H1 (cell line): ENCODE measurements around the gene KRTAP4-5. TPM values are rescaled to one million over a fixed set of nuclear protein-coding genes. Genes with fewer than 3 reads are reported as not detected.

Experiments used
- CTCF ChIA-PET: fragments of 300-600 bp; sonication (Branson Sonifier 250); formaldehyde crosslinking; loops from one replicate; lab custom pipeline; 2021; ENCODE audit not compliant: partially characterized antibody; lab: Charles Lee
- POLR2A ChIA-PET: fragments of 300-600 bp; sonication (Branson Sonifier 250); formaldehyde crosslinking; loops from one replicate; lab custom pipeline; 2021; ENCODE audit warnings: inconsistent platforms; ENCODE audit not compliant: partially characterized antibody; lab: Charles Lee
- DNase-seq, 2 experiments: peaks; one replicate each; pipeline versions ENCODE4 v3.0.0 to v3.0.0-alpha.2; 2010 to 2022; ENCODE audit warnings: low spot score in 2 of 2, low read depth in 1 of 2, mixed read lengths in 1 of 2
- FAIRE-seq: peaks from 2 replicates; lab custom pipeline; 2011; peaks lifted over from hg19 to GRCh38; lab: Jason Lieb, UNC
- H2AFZ ChIP-seq: 2 replicates; pipeline ENCODE4 v1.8.1; 2012; ENCODE audit warnings: low read length, inconsistent platforms
- H2AK5ac ChIP-seq: 2 replicates; pipeline ENCODE4 v1.6.1; 2013; ENCODE audit warnings: low read depth, low read length
- H2BK120ac ChIP-seq: replicated peaks from 2 replicates; pipeline ENCODE3; 2013; ENCODE audit warnings: low read depth, low read length, inconsistent platforms
- H2BK12ac ChIP-seq: 2 replicates; pipeline ENCODE4 v1.6.1; 2013; ENCODE audit warnings: low read depth, low read length
- H2BK15ac ChIP-seq: 2 replicates; pipeline ENCODE4 v1.6.1; 2013; ENCODE audit warnings: low read length
- H2BK20ac ChIP-seq: 2 replicates; pipeline ENCODE4 v1.6.1; 2013; ENCODE audit warnings: low read length
- H2BK5ac ChIP-seq: 2 replicates; pipeline ENCODE4 v1.6.1; 2013; ENCODE audit warnings: low read depth, low read length
- H3K14ac ChIP-seq: 2 replicates; pipeline ENCODE4 v1.6.1; 2013; ENCODE audit warnings: inconsistent platforms; ENCODE audit not compliant: insufficient read length
- H3K18ac ChIP-seq: 2 replicates; pipeline ENCODE4 v1.6.1; 2013; ENCODE audit warnings: low read length; ENCODE audit errors: extremely low read depth
- H3K23ac ChIP-seq: 2 replicates; pipeline ENCODE4 v1.6.1; 2013; ENCODE audit warnings: inconsistent platforms; ENCODE audit not compliant: insufficient read length
- H3K23me2 ChIP-seq: 2 replicates; pipeline ENCODE4 v1.6.1; 2013; ENCODE audit warnings: low read depth, low read length
- H3K27ac ChIP-seq: 2 replicates; pipeline ENCODE4 v1.6.1; 2011; ENCODE audit warnings: low read depth, low read length, inconsistent platforms
- H3K27me3 ChIP-seq, 4 experiments: replicated peaks in 1 of 4; 1 replicate in 1 of 4; 2 replicates in 3 of 4; pipeline versions ENCODE4 v1.6.1 to v1.8.1; 2011 to 2013; ENCODE audit warnings: low read length in 3 of 4, mild to moderate bottlenecking in 3 of 4, inconsistent platforms in 2 of 4, mixed read lengths in 2 of 4, moderate library complexity in 1 of 4; ENCODE audit not compliant: control insufficient read depth in 3 of 4, insufficient read depth in 3 of 4; ENCODE audit errors: extremely low read depth in 1 of 4
- H3K36me3 ChIP-seq, 4 experiments: 2 replicates each; pipeline versions ENCODE4 v1.6.1 to v1.8.1; 2011 to 2013; ENCODE audit warnings: mild to moderate bottlenecking in 4 of 4, low read length in 3 of 4, moderate library complexity in 2 of 4, control low read depth in 1 of 4, inconsistent platforms in 1 of 4; ENCODE audit not compliant: insufficient read depth in 4 of 4, control insufficient read depth in 2 of 4
- H3K4ac ChIP-seq: replicated peaks from 2 replicates; pipeline ENCODE3; 2013; ENCODE audit warnings: low read length, low read depth, mixed read lengths, inconsistent platforms; ENCODE audit not compliant: insufficient read length
- H3K4me1 ChIP-seq, 4 experiments: replicated peaks in 1 of 4; 1 replicate in 1 of 4; 2 replicates in 3 of 4; pipeline versions ENCODE4 v1.6.1 to v1.8.1; 2011 to 2013; ENCODE audit warnings: low read length in 3 of 4, inconsistent platforms in 2 of 4, mixed read lengths in 1 of 4; ENCODE audit not compliant: insufficient read depth in 4 of 4, control insufficient read depth in 3 of 4
- H3K4me2 ChIP-seq, 2 experiments: 2 replicates each; pipeline versions ENCODE4 v1.6.1 to v1.8.1; 2011 to 2013; ENCODE audit warnings: low read depth in 2 of 2, low read length in 2 of 2, control low read depth in 1 of 2, inconsistent platforms in 1 of 2, mild to moderate bottlenecking in 1 of 2; ENCODE audit not compliant: insufficient read depth in 1 of 2
- H3K4me3 ChIP-seq, 4 experiments: fragments of 200-600, 300-600 bp in 1 of 4; sonication (generic), shearing (Covaris generic), sonication (Bioruptor Twin) in 1 of 4; 2 replicates each; pipeline versions ENCODE4 v1.5.1 to v1.8.1; 2011 to 2016; ENCODE audit warnings: low read length in 4 of 4, low read depth in 3 of 4, control low read depth in 2 of 4, inconsistent platforms in 2 of 4, mild to moderate bottlenecking in 2 of 4, mixed read lengths in 1 of 4, moderate library complexity in 1 of 4; ENCODE audit not compliant: insufficient read depth in 2 of 4; ENCODE audit errors: extremely low read depth in 1 of 4
- H3K56ac ChIP-seq: replicated peaks from 2 replicates; pipeline ENCODE3; 2013; ENCODE audit warnings: low read depth, mild to moderate bottlenecking, mixed read lengths, low read length, inconsistent platforms; ENCODE audit not compliant: insufficient read length
- H3K79me1 ChIP-seq: 2 replicates; pipeline ENCODE4 v1.6.1; 2013; ENCODE audit warnings: low read depth, low read length, control low read depth
- H3K79me2 ChIP-seq, 2 experiments: 2 replicates each; pipeline versions ENCODE4 v1.6.1 to v1.8.1; 2012 to 2013; ENCODE audit warnings: low read length in 2 of 2, mild to moderate bottlenecking in 2 of 2, inconsistent platforms in 1 of 2; ENCODE audit not compliant: insufficient read depth in 2 of 2, control insufficient read depth in 1 of 2
- H3K9ac ChIP-seq, 4 experiments: replicated peaks in 1 of 4; 1 replicate in 1 of 4; 2 replicates in 3 of 4; pipeline versions ENCODE4 v1.6.1 to v1.8.1; 2011 to 2013; ENCODE audit warnings: low read depth in 3 of 4, low read length in 3 of 4, control low read depth in 2 of 4, mild to moderate bottlenecking in 2 of 4, moderate library complexity in 2 of 4, inconsistent platforms in 1 of 4; ENCODE audit errors: extremely low read depth in 1 of 4
- H3K9me3 ChIP-seq, 2 experiments: 2 replicates each; pipeline versions ENCODE4 v1.6.1 to v1.8.1; 2012 to 2013; ENCODE audit warnings: mild to moderate bottlenecking in 2 of 2, moderate library complexity in 2 of 2, control low read depth in 1 of 2, inconsistent platforms in 1 of 2, low read depth in 1 of 2, low read length in 1 of 2, mixed read lengths in 1 of 2; ENCODE audit not compliant: insufficient read depth in 2 of 2
- H4K20me1 ChIP-seq, 2 experiments: replicated peaks in 1 of 2; 2 replicates each; pipeline versions ENCODE3 to v1.8.1; 2011 to 2013; ENCODE audit warnings: inconsistent platforms in 2 of 2, low read length in 2 of 2, mild to moderate bottlenecking in 1 of 2; ENCODE audit not compliant: insufficient read depth in 2 of 2, control insufficient read depth in 1 of 2
- H4K5ac ChIP-seq: 2 replicates; pipeline ENCODE4 v1.6.1; 2013; ENCODE audit warnings: low read length, low read depth, mixed read lengths, inconsistent platforms; ENCODE audit not compliant: insufficient read length
- H4K8ac ChIP-seq: 2 replicates; pipeline ENCODE4 v1.8.0; 2013; ENCODE audit warnings: mild to moderate bottlenecking, moderate library complexity, low read length, inconsistent platforms; ENCODE audit not compliant: insufficient read depth; ENCODE audit errors: extremely low read depth
- H4K91ac ChIP-seq: replicated peaks from 2 replicates; pipeline ENCODE3; 2013; ENCODE audit warnings: low read length, mixed read lengths, inconsistent platforms; ENCODE audit not compliant: insufficient read length
- CREB1 ChIP-seq: IDR thresholded peaks from 2 replicates; pipeline ENCODE4 v1.6.1; 2012; ENCODE audit warnings: inconsistent platforms
- RNF2 ChIP-seq: fragments of 200-900, 300-1000 bp; sonication (generic); IDR thresholded peaks from 2 replicates; pipeline ENCODE4 v1.7.1; 2016; ENCODE audit warnings: borderline replicate concordance, low read depth, mild to moderate bottlenecking, antibody characterized with exemption, low read length; ENCODE audit not compliant: poor library complexity, severe bottlenecking; ENCODE audit errors: missing control alignments
- SP1 ChIP-seq: IDR thresholded peaks from 2 replicates; pipeline ENCODE4 v1.6.1; 2011; ENCODE audit warnings: low read depth, low read length
- SP2 ChIP-seq: IDR thresholded peaks from 2 replicates; pipeline ENCODE4 v1.6.1; 2012; ENCODE audit warnings: mild to moderate bottlenecking, low read length, inconsistent platforms
- SP4 ChIP-seq: IDR thresholded peaks from 2 replicates; pipeline ENCODE4 v1.6.1; 2012; ENCODE audit warnings: low read length, inconsistent platforms
- TAF7 ChIP-seq: optimal IDR thresholded peaks from 2 replicates; pipeline ENCODE3; 2011; ENCODE audit warnings: low read depth, mild to moderate bottlenecking, inconsistent platforms, low read length, moderate library complexity, borderline replicate concordance
- WGBS, 2 experiments: shearing (Covaris generic) in 1 of 2; methylation state at CpG; one replicate each; pipeline versions ENCODE4 v1.1.6 to v1.1.7; 2013 to 2015; ENCODE audit warnings: low lambda C conversion rate in 2 of 2, mixed read lengths in 2 of 2, inconsistent platforms in 1 of 2, low coverage in 1 of 2, missing lambda C conversion rate in 1 of 2; ENCODE audit not compliant: insufficient replicate concordance in 2 of 2, insufficient coverage in 1 of 2, insufficient read length in 1 of 2; ENCODE audit errors: extremely low coverage in 1 of 2, missing lambda C conversion rate in 1 of 2; 5-methylcytosine and 5-hydroxymethylcytosine counted together
- polyA plus RNA-seq, 7 experiments: library from polyadenylated mRNA; depleted of rRNA in 3 of 7; stranded (reverse) in 5 of 7; unstranded in 2 of 7; fragments of >200 nt in 5 of 7; fragments of 200-250 nt in 2 of 7; gene quantifications; 1 replicate in 5 of 7; 2 replicates in 1 of 7; 4 replicates in 1 of 7; pipeline versions ENCODE4 v1.2.1 to v1.2.3, GENCODE V29; 2011 to 2013; ENCODE audit warnings: missing spikeins in 2 of 7, mixed read lengths in 2 of 7
- total RNA-seq: library from RNA; stranded (reverse); fragmentation: NEBNext Ultra II Directional; extraction: Animal tissue kit (Norgen Biotek cat#: 25700); gene quantifications from 2 replicates; pipeline ENCODE4 v1.2.1, GENCODE V29; 2021
- TF ChIP-seq, protein P1 (sequence below): IDR thresholded peaks from 2 replicates; pipeline ENCODE4 v1.6.1; 2011; ENCODE audit warnings: low read length, improper control_type of control experiment

KRTAP4-5 gene
- total and polyA plus RNA-seq, 2 of the 8 experiments (the other 6 are each of a cell fraction or from before 2014, with no cell fraction given), result not detected

- Histone ChIP-seq H3K9ac (no peak overlapping the region), H3K4me1 (no peaks in the 10 kb centered on the region), H3K79me1 (no peaks in the 10 kb centered on the region), H4K91ac (no peak overlapping the region), H4K8ac (no peak overlapping the region), H3K27ac (no peak overlapping the region), H2BK120ac (no peak overlapping the region), H3K23me2 (no peaks in the 10 kb centered on the region), H4K5ac (no peak overlapping the region), H3K18ac (no peak overlapping the region), H2AK5ac (no peak overlapping the region), H2BK5ac (no peak overlapping the region), H2BK12ac (no peak overlapping the region), H2BK20ac (no peak overlapping the region), H3K79me2 (no peaks in the 10 kb centered on the region), H3K56ac (no peak overlapping the region), H3K4me3 (no peak overlapping the region), H3K14ac (no peak overlapping the region), H3K36me3 (no peaks in the 10 kb centered on the region), H4K20me1 (no peaks in the 10 kb centered on the region), H3K27me3 (no peaks in the 10 kb centered on the region), H2BK15ac (no peak overlapping the region), H3K23ac (no peak overlapping the region), H3K4ac (no peak overlapping the region), H2AFZ (no peak overlapping the region), H3K4me2 (no peak overlapping the region), H3K9me3 (no peaks in the 10 kb centered on the region)
- TF ChIP-seq SP4 (no peak), CREB1 (no peak), SP1 (no peak), RNF2 (no peak), TAF7 (no peak), SP2 (no peak)
- TF ChIP-seq, protein P1, sequence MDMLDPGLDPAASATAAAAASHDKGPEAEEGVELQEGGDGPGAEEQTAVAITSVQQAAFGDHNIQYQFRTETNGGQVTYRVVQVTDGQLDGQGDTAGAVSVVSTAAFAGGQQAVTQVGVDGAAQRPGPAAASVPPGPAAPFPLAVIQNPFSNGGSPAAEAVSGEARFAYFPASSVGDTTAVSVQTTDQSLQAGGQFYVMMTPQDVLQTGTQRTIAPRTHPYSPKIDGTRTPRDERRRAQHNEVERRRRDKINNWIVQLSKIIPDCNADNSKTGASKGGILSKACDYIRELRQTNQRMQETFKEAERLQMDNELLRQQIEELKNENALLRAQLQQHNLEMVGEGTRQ, result no peak
- no peak for DNase-seq
- no peak for FAIRE-seq
- 91% methylated on average over 3 of the region's 3 CpGs; no CpG with 5 or more reads in 1 of the 2 experiments for WGBS, 2 experiments
- CTCF ChIA-PET, result interaction anchor here (0.7 to 0.8 kb wide), 2 partner anchors 147 to 151 kb away, joined by 3 read pairs; no protein-coding TSS in a partner anchor
- POLR2A ChIA-PET, result no interaction called here
Measured at GRCh38 chr17:41176744-41177387, 27.2 kb upstream of the KRTAP4-5 start.
